IMR-90 (cell line): Measurements from ENCODE around the gene CDKL5. TPM values are rescaled to one million over a fixed set of nuclear protein-coding genes. Genes with fewer than 3 reads are reported as not detected.

Experiments used
- ATAC-seq: fragments of 200-7000 bp; cut with Tn5 transposase; 2 replicates; pipeline ENCODE4 v1.9.1; 2020; ENCODE audit warnings: low read depth, mild to moderate bottlenecking, moderate library complexity
- BruUV-seq: library from RNA; stranded (reverse); fragments of 400-500 nt; replicated peaks from 2 replicates; lab custom pipeline; 2021; lab: Mats Ljungman, UMichigan
- CTCF ChIA-PET: fragments of 300-600 bp; formaldehyde crosslinking; extraction: SDS; loops from one replicate; lab custom pipeline; 2021; ENCODE audit warnings: antibody characterized with exemption; lab: Yijun Ruan, JAX
- POLR2A ChIA-PET: fragments of 300-600 bp; sonication (Branson Sonifier 250); formaldehyde crosslinking; loops from one replicate; lab custom pipeline; 2022; ENCODE audit warnings: antibody characterized with exemption; ENCODE audit not compliant: unreplicated experiment; lab: Charles Lee
- DNase-seq: peaks from one replicate; pipeline ENCODE4 v3.0.0; 2013
- H2AFZ ChIP-seq: replicated peaks from 2 replicates; pipeline ENCODE3; 2013; ENCODE audit warnings: low read length, mild to moderate bottlenecking; ENCODE audit not compliant: poor library complexity
- H2AK5ac ChIP-seq: 2 replicates; pipeline ENCODE4 v1.6.1; 2013; ENCODE audit warnings: low read depth, low read length, inconsistent platforms
- H2AK9ac ChIP-seq: replicated peaks from 2 replicates; pipeline ENCODE3; 2013; ENCODE audit warnings: mild to moderate bottlenecking, low read depth, low read length, moderate library complexity; ENCODE audit not compliant: poor library complexity
- H2BK120ac ChIP-seq: 2 replicates; pipeline ENCODE4 v1.6.1; 2013; ENCODE audit warnings: low read depth, low read length, inconsistent platforms
- H2BK15ac ChIP-seq: 3 replicates; pipeline ENCODE4 v1.6.1; 2013; ENCODE audit warnings: low read depth, low read length, inconsistent platforms
- H2BK20ac ChIP-seq: 2 replicates; pipeline ENCODE4 v1.6.1; 2013; ENCODE audit warnings: low read depth, mild to moderate bottlenecking, inconsistent platforms, low read length, moderate library complexity
- H2BK5ac ChIP-seq: 2 replicates; pipeline ENCODE4 v1.6.1; 2013; ENCODE audit warnings: mild to moderate bottlenecking, low read depth, low read length, inconsistent platforms; ENCODE audit not compliant: poor library complexity, severe bottlenecking
- H3K14ac ChIP-seq: replicated peaks from 2 replicates; pipeline ENCODE4 v1.6.1; 2013; ENCODE audit warnings: low read depth, low read length, inconsistent platforms
- H3K18ac ChIP-seq: 2 replicates; pipeline ENCODE4 v1.6.1; 2013; ENCODE audit warnings: low read depth, low read length, control low read depth
- H3K23ac ChIP-seq: 2 replicates; pipeline ENCODE4 v1.6.1; 2013; ENCODE audit warnings: low read depth, low read length, inconsistent platforms
- H3K27ac ChIP-seq: 2 replicates; pipeline ENCODE4 v1.5.1; 2013; ENCODE audit warnings: mild to moderate bottlenecking, control low read depth, low read length; ENCODE audit not compliant: insufficient read depth
- H3K27me3 ChIP-seq: 2 replicates; pipeline ENCODE4 v1.6.1; 2013; ENCODE audit warnings: low read length; ENCODE audit not compliant: control insufficient read depth, insufficient read depth
- H3K36me3 ChIP-seq: 2 replicates; pipeline ENCODE4 v1.6.1; 2013; ENCODE audit warnings: low read length, mixed read lengths; ENCODE audit not compliant: control insufficient read depth, insufficient read depth
- H3K4ac ChIP-seq: 2 replicates; pipeline ENCODE4 v1.6.1; 2013; ENCODE audit warnings: low read depth, low read length, inconsistent platforms
- H3K4me1 ChIP-seq: 2 replicates; pipeline ENCODE4 v1.6.1; 2013; ENCODE audit warnings: low read length, mixed read lengths; ENCODE audit not compliant: control insufficient read depth, insufficient read depth
- H3K4me2 ChIP-seq: 2 replicates; pipeline ENCODE4 v1.6.1; 2013; ENCODE audit warnings: low read depth, mild to moderate bottlenecking, control low read depth, low read length, moderate library complexity
- H3K4me3 ChIP-seq: 2 replicates; pipeline ENCODE4 v1.5.1; 2013; ENCODE audit warnings: low read depth, mild to moderate bottlenecking, control low read depth, low read length, moderate library complexity; ENCODE audit not compliant: insufficient read depth
- H3K56ac ChIP-seq: 2 replicates; pipeline ENCODE4 v1.6.1; 2013; ENCODE audit warnings: low read length, inconsistent platforms; ENCODE audit not compliant: insufficient read depth; ENCODE audit errors: extremely low read depth
- H3K79me1 ChIP-seq, 2 experiments: 2 replicates each; pipeline ENCODE4 v1.6.1; 2013; ENCODE audit warnings: low read length in 2 of 2, inconsistent platforms in 1 of 2, low read depth in 1 of 2
- H3K9ac ChIP-seq: 2 replicates; pipeline ENCODE4 v1.6.1; 2013; ENCODE audit warnings: low read depth, low read length, control low read depth
- H3K9me1 ChIP-seq: 2 replicates; pipeline ENCODE4 v1.6.1; 2013; ENCODE audit warnings: low read length, inconsistent platforms; ENCODE audit not compliant: insufficient read depth
- H3K9me3 ChIP-seq: 2 replicates; pipeline ENCODE4 v1.6.1; 2013; ENCODE audit warnings: low read length; ENCODE audit not compliant: control insufficient read depth, insufficient read depth
- H4K20me1 ChIP-seq: 2 replicates; pipeline ENCODE4 v1.6.1; 2013; ENCODE audit warnings: low read length, inconsistent platforms; ENCODE audit not compliant: insufficient read depth
- H4K5ac ChIP-seq: 2 replicates; pipeline ENCODE4 v1.6.1; 2013; ENCODE audit warnings: mild to moderate bottlenecking, low read depth, low read length, control low read depth
- H4K8ac ChIP-seq, 2 experiments: 2 replicates each; pipeline ENCODE4 v1.6.1; 2013; ENCODE audit warnings: low read depth in 2 of 2, low read length in 2 of 2, control low read depth in 1 of 2, inconsistent platforms in 1 of 2
- H4K91ac ChIP-seq: 2 replicates; pipeline ENCODE4 v1.6.1; 2013; ENCODE audit warnings: low read depth, low read length, inconsistent platforms; ENCODE audit not compliant: insufficient read depth
- CEBPB ChIP-seq: IDR thresholded peaks from 2 replicates; pipeline ENCODE4 v1.6.1; 2012; ENCODE audit warnings: low read depth, low read length, improper control_type of control experiment
- CHD1 ChIP-seq: IDR thresholded peaks from 2 replicates; pipeline ENCODE4 v1.6.1; 2012; ENCODE audit warnings: low read depth, low read length, improper control_type of control experiment
- CTCF ChIP-seq: conservative IDR thresholded peaks from 2 replicates; pipeline ENCODE4 v1.5.1; 2012; ENCODE audit warnings: mild to moderate bottlenecking, low read depth, low read length, improper control_type of control experiment
- MAFK ChIP-seq: IDR thresholded peaks from 2 replicates; pipeline ENCODE4 v1.6.1; 2012; ENCODE audit warnings: low read depth, low read length, improper control_type of control experiment
- MAZ ChIP-seq: IDR thresholded peaks from 2 replicates; pipeline ENCODE4 v1.6.1; 2012; ENCODE audit warnings: low read depth, mild to moderate bottlenecking, low read length, improper control_type of control experiment, moderate library complexity, borderline replicate concordance
- MXI1 ChIP-seq: IDR thresholded peaks from 2 replicates; pipeline ENCODE4 v1.6.1; 2012; ENCODE audit warnings: low read depth, mild to moderate bottlenecking, low read length, moderate library complexity, borderline replicate concordance
- POLR2A ChIP-seq: IDR thresholded peaks from 2 replicates; pipeline ENCODE4 v1.6.1; 2012; ENCODE audit warnings: mild to moderate bottlenecking, low read depth, low read length
- RAD21 ChIP-seq: IDR thresholded peaks from 2 replicates; pipeline ENCODE4 v1.6.1; 2012; ENCODE audit warnings: low read length, improper control_type of control experiment
- RCOR1 ChIP-seq: IDR thresholded peaks from 2 replicates; pipeline ENCODE4 v1.6.1; 2012; ENCODE audit warnings: mild to moderate bottlenecking, low read length, improper control_type of control experiment; ENCODE audit not compliant: insufficient replicate concordance
- SMC3 ChIP-seq: fragments of 150-350 bp; IDR thresholded peaks from 2 replicates; pipeline ENCODE4 v1.6.1; 2016; ENCODE audit warnings: low read depth, mild to moderate bottlenecking, antibody characterized with exemption, low read length, moderate library complexity
- WGBS, 2 experiments: methylation state at CpG; one replicate each; pipeline versions ENCODE4 v1.1.5 to v1.1.7; 2013; ENCODE audit warnings: missing lambda C conversion rate in 2 of 2; ENCODE audit not compliant: insufficient read length in 1 of 2; ENCODE audit errors: extremely low coverage in 2 of 2; 5-methylcytosine and 5-hydroxymethylcytosine counted together
- dilution Hi-C: fragments of 300-500 bp; cut with HindIII; formaldehyde crosslinking; loops from one replicate; pipeline ENCODE4 v1.14.3; 2018; ENCODE audit warnings: low sequenced_read_pairs; ENCODE audit not compliant: unreplicated experiment
- in situ Hi-C: fragments of 300-500 bp; cut with MboI; formaldehyde crosslinking; loops from 3 replicates; pipeline ENCODE4 v1.14.3; 2019; ENCODE audit warnings: low sequenced_read_pairs, inconsistent platforms, mixed read lengths
- intact Hi-C: fragments of 100-400 bp; cut with micrococcal nuclease; formaldehyde crosslinking; loops from 2 replicates; pipeline ENCODE4 v1.10.0; 2022
- polyA plus RNA-seq, 3 experiments: library from polyadenylated mRNA; depleted of rRNA; stranded (reverse); fragments of >200 nt; gene quantifications; 2 replicates each; pipeline ENCODE4 v1.2.3, GENCODE V29; 2012; ENCODE audit warnings: low replicate concordance in 1 of 3
- total RNA-seq: library from RNA; depleted of rRNA; stranded (reverse); fragments of >200 nt; gene quantifications from 2 replicates; pipeline ENCODE4 v1.2.3, GENCODE V29; 2012
- TF ChIP-seq, protein P1 (sequence below): fragments of 150-350 bp; IDR thresholded peaks from 2 replicates; pipeline ENCODE4 v1.6.1; 2017; ENCODE audit warnings: mild to moderate bottlenecking, antibody characterized with exemption, low read length, low read depth
- TF ChIP-seq, protein P2 (sequence below): fragments of 150-350 bp; IDR thresholded peaks from 2 replicates; pipeline ENCODE4 v1.6.1; 2016; ENCODE audit warnings: low read depth, mild to moderate bottlenecking, low read length, moderate library complexity, borderline replicate concordance

Gene CDKL5
- total and polyA plus RNA-seq, 2 of the 4 experiments (the other 2 are of a cell fraction): 3.5 to 9.7 TPM

DNA sequence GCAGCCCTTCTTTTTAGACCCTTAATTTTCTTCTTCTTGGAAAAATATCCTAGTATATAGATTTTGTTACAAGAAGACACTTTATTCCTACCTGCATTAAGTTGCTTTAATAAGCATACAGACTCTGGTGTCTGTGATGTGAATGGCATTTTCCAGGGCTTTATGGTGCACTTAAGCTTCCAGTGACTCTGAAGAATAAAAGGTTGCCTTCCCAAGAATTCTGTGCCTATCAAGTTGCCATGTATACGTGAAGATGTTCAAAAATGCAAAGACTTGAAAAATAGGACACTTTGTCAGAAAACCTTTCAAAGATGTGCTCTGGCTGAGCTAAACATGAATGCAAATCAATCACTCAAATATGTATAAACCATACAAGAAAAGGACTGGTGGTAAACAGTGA is 135.6 kb downstream of the CDKL5 start:
- no TSS peak for BruUV-seq
- dilution Hi-C loops: no loop called here
- Histone ChIP-seq H3K4me3 (no peak overlapping the region), H3K14ac (no peak overlapping the region), H3K9me1 (no peaks in the 10 kb centered on the region), H3K18ac (no peak overlapping the region), H2AK5ac (no peak overlapping the region), H4K20me1 (no peaks in the 10 kb centered on the region), H2BK120ac (no peak overlapping the region), H2AFZ (no peak overlapping the region), H3K4ac (no peak overlapping the region), H2BK5ac (no peak overlapping the region), H3K23ac (no peak overlapping the region), H2BK15ac (no peak overlapping the region), H2BK20ac (no peak overlapping the region), H3K56ac (no peak overlapping the region), H3K9me3 (no peaks in the 10 kb centered on the region), H3K36me3 (no peaks in the 10 kb centered on the region), H3K4me1 (no peaks in the 10 kb centered on the region), H4K8ac (no peak overlapping the region), H3K9ac (no peak overlapping the region), H4K91ac (no peak overlapping the region), H3K4me2 (no peak overlapping the region), H4K5ac (no peak overlapping the region), H3K27ac (no peak overlapping the region), H3K27me3 (no peaks in the 10 kb centered on the region), H2AK9ac (no peak overlapping the region), H3K79me1 (no peaks in the 10 kb centered on the region)
- in situ Hi-C loops: no loop called here
- intact Hi-C loops: no loop called here
- ATAC-seq (no peak), DNase-seq (no peak)
- CTCF ChIA-PET: no interaction called here
- POLR2A ChIA-PET: no interaction called here
- WGBS, 2 experiments: no CpG with 5 or more reads among the region's 1 CpG
- TF ChIP-seq MXI1: no peak
- TF ChIP-seq MAFK: no peak
- TF ChIP-seq RCOR1: no peak
- no peak for TF ChIP-seq RAD21
- no peak for TF ChIP-seq SMC3
- no peak for TF ChIP-seq CTCF
- no peak for TF ChIP-seq MAZ
- TF ChIP-seq, protein P1, sequence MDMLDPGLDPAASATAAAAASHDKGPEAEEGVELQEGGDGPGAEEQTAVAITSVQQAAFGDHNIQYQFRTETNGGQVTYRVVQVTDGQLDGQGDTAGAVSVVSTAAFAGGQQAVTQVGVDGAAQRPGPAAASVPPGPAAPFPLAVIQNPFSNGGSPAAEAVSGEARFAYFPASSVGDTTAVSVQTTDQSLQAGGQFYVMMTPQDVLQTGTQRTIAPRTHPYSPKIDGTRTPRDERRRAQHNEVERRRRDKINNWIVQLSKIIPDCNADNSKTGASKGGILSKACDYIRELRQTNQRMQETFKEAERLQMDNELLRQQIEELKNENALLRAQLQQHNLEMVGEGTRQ: no peak
- no peak for TF ChIP-seq CHD1
- TF ChIP-seq, protein P2, sequence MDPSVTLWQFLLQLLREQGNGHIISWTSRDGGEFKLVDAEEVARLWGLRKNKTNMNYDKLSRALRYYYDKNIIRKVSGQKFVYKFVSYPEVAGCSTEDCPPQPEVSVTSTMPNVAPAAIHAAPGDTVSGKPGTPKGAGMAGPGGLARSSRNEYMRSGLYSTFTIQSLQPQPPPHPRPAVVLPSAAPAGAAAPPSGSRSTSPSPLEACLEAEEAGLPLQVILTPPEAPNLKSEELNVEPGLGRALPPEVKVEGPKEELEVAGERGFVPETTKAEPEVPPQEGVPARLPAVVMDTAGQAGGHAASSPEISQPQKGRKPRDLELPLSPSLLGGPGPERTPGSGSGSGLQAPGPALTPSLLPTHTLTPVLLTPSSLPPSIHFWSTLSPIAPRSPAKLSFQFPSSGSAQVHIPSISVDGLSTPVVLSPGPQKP: no peak
- no peak for TF ChIP-seq CEBPB
- TF ChIP-seq POLR2A: no peak
